Mucosa of rectum (tissue), 2 donors: Measurements from ENCODE around the gene ASRGL1.
"Not testable (repeated sequence)": the region's sequence is repeated elsewhere in the genome, so short reads cannot be mapped to it uniquely, and the experiment has no call there.

Source experiments
- H3K27ac ChIP-seq, 2 donors: one replicate each; pipeline ENCODE4 v1.7.0; 2013; ENCODE audit warnings: inconsistent platforms in 2 of 2, low read depth in 2 of 2, low read length in 2 of 2
- H3K27me3 ChIP-seq, 2 donors: one replicate each; pipeline ENCODE4 v1.7.0; 2013; ENCODE audit warnings: low read length in 2 of 2; ENCODE audit not compliant: control insufficient read depth in 2 of 2, insufficient read depth in 2 of 2
- H3K36me3 ChIP-seq, 2 donors: one replicate each; pipeline ENCODE4 v1.7.0; 2013; ENCODE audit warnings: low read length in 2 of 2; ENCODE audit not compliant: control insufficient read depth in 2 of 2, insufficient read depth in 2 of 2
- H3K4me1 ChIP-seq, 2 donors: one replicate each; pipeline ENCODE4 v1.7.0; 2013; ENCODE audit warnings: low read length in 2 of 2, mild to moderate bottlenecking in 1 of 2; ENCODE audit not compliant: control insufficient read depth in 2 of 2, insufficient read depth in 2 of 2
- H3K4me3 ChIP-seq, 2 donors: one replicate each; pipeline ENCODE4 v1.7.0; 2013; ENCODE audit warnings: low read length in 2 of 2
- H3K9ac ChIP-seq, 2 donors: one replicate each; pipeline ENCODE4 v1.7.0; 2013; ENCODE audit warnings: low read length in 2 of 2, low read depth in 1 of 2, mild to moderate bottlenecking in 1 of 2
- H3K9me3 ChIP-seq, 2 donors: one replicate each; pipeline ENCODE4 v1.7.0; 2013; ENCODE audit warnings: low read length in 2 of 2; ENCODE audit not compliant: control insufficient read depth in 2 of 2
- donor health status: healthy.
- donor health status: Normal muscosa, but diverticular disease.

Gene ASRGL1

DNA sequence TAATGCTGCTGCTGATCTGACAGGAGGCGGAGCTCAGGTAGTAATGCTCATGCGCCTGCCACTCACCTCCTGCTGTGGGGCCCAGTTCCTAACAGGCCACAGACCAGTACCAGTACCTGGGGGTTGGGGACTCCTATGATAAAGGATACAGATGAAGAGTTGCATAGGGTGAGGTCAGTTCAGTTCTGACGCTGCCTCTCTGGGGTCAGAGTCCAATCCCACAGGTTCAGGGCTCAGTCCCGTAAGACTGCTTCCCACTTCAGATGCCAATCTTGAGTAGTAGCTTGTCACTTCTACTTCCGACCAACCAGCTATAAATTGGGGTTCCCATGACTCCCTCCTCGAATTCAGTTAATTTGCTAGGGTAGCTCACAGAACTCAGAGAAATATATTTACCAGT, 8.6 kb downstream of the ASRGL1 start:
- H3K9me3 ChIP-seq = no peaks in the 10 kb centered on the region
- no peaks in the 10 kb centered on the region for H3K27me3 ChIP-seq
- H3K9ac ChIP-seq = no peak overlapping the region
- peaks cover 2 to 5% of the 10 kb centered on the region in 2 donors for H3K4me1 ChIP-seq
- H3K36me3 ChIP-seq = peaks cover 0 to 1% of the 10 kb centered on the region in 2 donors
- no peak overlapping the region for H3K4me3 ChIP-seq
- H3K27ac ChIP-seq = no peak overlapping the region

DNA sequence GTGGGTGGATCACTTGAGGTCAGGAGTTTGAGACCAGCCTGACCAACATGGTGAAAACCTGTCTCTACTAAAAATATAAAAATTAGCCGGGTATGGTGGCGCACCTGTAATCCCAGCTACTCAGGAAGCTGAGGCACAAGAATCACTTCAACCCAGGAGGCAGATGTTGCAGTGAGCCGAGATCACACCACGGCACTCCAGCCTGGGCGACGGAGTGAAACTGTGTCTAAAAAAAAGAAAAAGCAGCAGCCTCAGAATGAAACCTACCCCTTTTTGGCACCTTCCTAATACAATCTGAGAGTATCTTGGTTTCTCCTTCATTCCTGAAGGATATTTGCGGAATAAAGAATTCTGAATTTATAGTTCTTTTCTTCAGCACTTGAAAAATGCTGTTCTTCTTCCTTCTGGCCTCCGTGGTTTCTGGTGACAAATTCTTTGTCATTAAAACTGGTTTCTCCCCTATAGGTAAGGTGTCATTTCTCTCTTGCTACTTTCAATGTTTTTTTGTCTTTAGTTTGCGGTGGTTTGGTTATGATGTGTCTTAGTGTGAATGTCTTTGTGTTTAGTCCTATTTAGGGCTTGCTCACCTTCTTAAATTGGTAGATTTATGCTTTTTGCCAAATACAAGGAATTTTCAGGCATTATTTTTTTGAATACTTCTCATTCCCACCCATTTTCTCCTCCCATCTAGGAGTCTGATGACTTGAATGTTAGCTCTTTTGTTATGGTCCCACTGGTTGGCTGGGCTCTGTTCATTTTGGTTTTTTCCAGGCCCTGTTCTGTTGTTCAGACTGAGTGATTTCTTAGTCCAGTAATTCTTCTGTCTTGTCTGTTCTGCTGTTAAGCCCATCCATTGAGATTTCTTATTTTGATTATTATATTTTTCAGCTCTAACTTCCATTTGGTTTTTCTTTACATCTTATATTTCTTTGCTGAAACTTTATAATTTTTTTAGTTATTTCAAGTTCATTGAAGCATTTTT, 15.4 kb downstream of the ASRGL1 start:
- no peaks in the 10 kb centered on the region for H3K9me3 ChIP-seq
- H3K4me3 ChIP-seq = no peak overlapping the region
- H3K27me3 ChIP-seq = no peaks in the 10 kb centered on the region
- H3K27ac ChIP-seq = no peak overlapping the region
- H3K36me3 ChIP-seq = no peaks in the 10 kb centered on the region
- no peak overlapping the region for H3K9ac ChIP-seq
- H3K4me1 ChIP-seq = peaks cover 0 to 5% of the 10 kb centered on the region in 2 donors

DNA sequence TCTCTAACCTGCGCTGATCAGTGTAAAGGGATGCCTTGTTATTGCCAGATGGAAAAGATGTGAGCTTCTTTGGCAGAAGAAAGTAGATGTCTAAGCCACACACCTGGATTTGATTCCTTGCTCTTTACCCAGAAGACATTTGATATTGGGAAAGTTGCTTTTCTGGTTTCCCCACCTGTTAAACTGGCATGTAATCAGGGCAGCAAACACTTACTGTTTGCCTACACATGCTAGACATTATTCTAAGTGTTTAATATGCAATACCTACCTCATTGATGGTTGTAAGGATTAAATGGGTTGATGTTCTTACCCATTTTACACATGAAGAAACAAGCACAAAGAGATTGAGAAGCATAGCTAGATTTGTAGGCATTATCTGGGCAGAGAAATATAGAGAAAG, 16.6 kb downstream of the ASRGL1 start:
- Histone ChIP-seq H3K4me3 (no peak overlapping the region), H3K9ac (no peak overlapping the region), H3K4me1 (peaks cover 0 to 5% of the 10 kb centered on the region in 2 donors), H3K9me3 (no peaks in the 10 kb centered on the region), H3K27me3 (no peaks in the 10 kb centered on the region), H3K36me3 (peaks cover 6% of the 10 kb centered on the region in 2 donors), H3K27ac (no peak overlapping the region)

GRCh38 chr11:62358273-62358672, 21.0 kb downstream of the ASRGL1 start:
- H3K9ac ChIP-seq = no peak overlapping the region
- no peaks in the 10 kb centered on the region for H3K27me3 ChIP-seq
- H3K36me3 ChIP-seq = peaks cover 6% of the 10 kb centered on the region in 2 donors
- no peaks in the 10 kb centered on the region for H3K9me3 ChIP-seq
- peaks cover 0 to 5% of the 10 kb centered on the region in 2 donors for H3K4me1 ChIP-seq
- no peak overlapping the region for H3K4me3 ChIP-seq
- H3K27ac ChIP-seq = no peak overlapping the region

- no peaks in the 10 kb centered on the region for H3K27me3 ChIP-seq
- H3K36me3 ChIP-seq = peaks cover 6% of the 10 kb centered on the region in 2 donors
- no peaks in the 10 kb centered on the region for H3K9me3 ChIP-seq
- H3K4me3 ChIP-seq = no peak overlapping the region
- no peaks in the 10 kb centered on the region for H3K4me1 ChIP-seq
- H3K27ac ChIP-seq = no peak overlapping the region
- no peak overlapping the region for H3K9ac ChIP-seq
These were observed 22.2 kb downstream of the ASRGL1 start for GRCh38 chr11:62359475-62359874.

GRCh38 chr11:62360685-62361084, 23.4 kb downstream of the ASRGL1 start:
- no peak overlapping the region for H3K27ac ChIP-seq
- H3K9ac ChIP-seq = no peak overlapping the region
- no peaks in the 10 kb centered on the region for H3K27me3 ChIP-seq
- H3K4me1 ChIP-seq = no peaks in the 10 kb centered on the region
- H3K36me3 ChIP-seq = peaks cover 6% of the 10 kb centered on the region in 2 donors
- no peaks in the 10 kb centered on the region for H3K9me3 ChIP-seq
- H3K4me3 ChIP-seq = no peak overlapping the region

DNA sequence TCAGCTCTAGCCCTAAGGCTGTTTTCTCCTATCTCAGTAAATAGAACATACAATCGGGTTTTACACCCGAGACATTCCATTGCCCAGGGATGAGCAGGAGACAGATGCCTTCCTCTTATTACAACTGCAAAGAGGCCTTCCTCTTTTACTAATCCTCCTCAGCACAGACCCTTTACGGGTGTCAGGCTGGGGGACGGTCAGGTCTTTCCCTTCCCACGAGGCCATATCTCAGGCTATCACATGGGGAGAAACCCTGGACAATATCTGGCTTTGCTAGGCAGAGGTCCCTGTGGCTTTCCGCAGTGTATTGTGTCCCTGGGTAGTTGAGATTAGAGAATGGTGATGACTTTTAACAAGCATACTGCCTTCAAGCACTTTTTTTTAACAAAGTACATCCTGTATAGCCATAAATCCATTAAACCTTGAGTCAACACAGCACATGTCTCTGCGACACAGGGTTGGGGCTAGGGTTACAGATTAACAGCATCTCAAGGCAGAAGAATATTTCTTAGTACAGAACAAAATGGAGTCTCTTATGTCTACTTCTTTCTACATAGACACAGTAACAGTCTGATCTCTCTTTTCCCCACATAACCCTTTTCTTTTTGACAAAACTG, 31.7 kb downstream of the ASRGL1 start:
- H3K9me3 ChIP-seq, H3K27me3 ChIP-seq, H3K36me3 ChIP-seq, H3K4me3 ChIP-seq, H3K9ac ChIP-seq: not testable (repeated sequence)
- Histone ChIP-seq H3K27ac (peak overlapping the region; percentile 61 to 65), H3K4me1 (peaks cover 9 to 14% of the 10 kb centered on the region in 2 donors)

DNA sequence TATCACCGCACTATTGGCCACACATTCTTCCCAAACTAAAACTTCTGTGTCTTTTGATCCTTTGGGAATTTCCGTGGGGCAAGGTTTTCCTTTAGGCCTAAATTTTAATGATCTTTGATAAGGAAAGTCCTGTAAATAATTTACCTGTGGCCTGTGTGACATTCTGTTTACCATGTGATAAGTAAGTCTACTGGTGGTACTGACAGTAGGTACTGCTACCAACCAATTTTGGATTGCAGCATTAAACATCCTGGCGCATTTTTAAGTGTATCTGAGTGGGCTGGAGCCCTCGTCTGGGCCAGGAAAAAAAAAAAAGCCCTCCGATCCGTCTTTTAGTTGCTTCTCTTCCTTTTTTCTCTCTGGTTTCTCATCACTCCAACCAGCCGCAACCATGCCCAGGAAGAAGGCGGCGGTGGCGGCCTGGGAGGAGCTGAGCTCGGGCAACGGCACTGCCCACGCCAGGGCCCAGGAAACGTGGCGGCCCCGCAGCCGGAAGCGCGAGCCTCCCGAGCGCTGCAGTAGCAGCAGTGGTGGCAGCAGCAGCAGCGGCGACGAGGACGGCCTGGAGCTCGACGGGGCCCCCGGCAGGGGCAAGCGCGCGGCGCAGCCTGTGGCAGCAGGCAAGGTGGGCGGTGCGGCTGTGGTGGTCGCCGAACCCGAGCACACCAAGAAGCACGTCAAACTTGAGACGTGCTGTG, 33.6 kb downstream of the ASRGL1 start:
- H3K4me3 ChIP-seq = peak overlapping the region; percentile 4 to 54
- H3K4me1 ChIP-seq = peaks cover 9 to 14% of the 10 kb centered on the region in 2 donors
- H3K36me3 ChIP-seq = no peaks in the 10 kb centered on the region
- H3K27ac ChIP-seq = peak overlapping the region; percentile 76 to 84
- no peaks in the 10 kb centered on the region for H3K9me3 ChIP-seq
- H3K9ac ChIP-seq = peak overlapping the region in 1 of 2 donors; percentile 50
- H3K27me3 ChIP-seq = no peaks in the 10 kb centered on the region

- peaks cover 9 to 14% of the 10 kb centered on the region in 2 donors for H3K4me1 ChIP-seq
- no peak overlapping the region for H3K27ac ChIP-seq
- H3K9ac ChIP-seq = no peak overlapping the region
- H3K36me3 ChIP-seq = no peaks in the 10 kb centered on the region
- no peaks in the 10 kb centered on the region for H3K9me3 ChIP-seq
- no peak overlapping the region for H3K4me3 ChIP-seq
- H3K27me3 ChIP-seq = no peaks in the 10 kb centered on the region
These were observed 35.6 kb downstream of the ASRGL1 start for GRCh38 chr11:62372871-62373270.
